BE2C (cell line): ENCODE data around the gene C6orf47.
A peak's percentile ranks its signal among the peaks of the same experiment; 100 is the strongest.

Experiments
- DNase-seq: peaks from one replicate; pipeline ENCODE4 v3.0.0-alpha.2; 2020
- H3K27me3 ChIP-seq: fragments of 250-450 bp; sonication (Bioruptor Pico); 2 replicates; pipeline ENCODE4 v1.5.1; 2020; ENCODE audit warnings: mild to moderate bottlenecking
- H3K36me3 ChIP-seq: fragments of 250-450 bp; sonication (Bioruptor Pico); 2 replicates; pipeline ENCODE4 v1.5.1; 2020; ENCODE audit warnings: mild to moderate bottlenecking
- H3K4me1 ChIP-seq: fragments of 250-450 bp; sonication (Bioruptor Pico); 2 replicates; pipeline ENCODE4 v1.5.1; 2020
- H3K4me3 ChIP-seq: 2 replicates; pipeline ENCODE4 v1.5.1; 2011; ENCODE audit warnings: low read depth, low read length
- H3K9me3 ChIP-seq: fragments of 250-450 bp; sonication (Bioruptor Pico); 2 replicates; pipeline ENCODE4 v1.5.1; 2020
- TF ChIP-seq, protein P1 (sequence below): IDR thresholded peaks from 2 replicates; pipeline ENCODE4 v1.5.1; 2012; ENCODE audit warnings: mild to moderate bottlenecking, low read depth, low read length

Gene C6orf47

GRCh38 chr6:31669676-31670075, 9.1 kb upstream of the C6orf47 start, which contains the start of gene LY6G5B:
Gene LY6G5B (plus strand): TSS chr6:31669976. CDS start chr6:31670951, 975 bp downstream.
- Histone ChIP-seq H3K36me3 (peaks cover 59% of the 10 kb centered on the region), H3K9me3 (no peaks in the 10 kb centered on the region), H3K27me3 (no peaks in the 10 kb centered on the region), H3K4me3 (no peak within 1 kb of the TSS), H3K4me1 (no peaks in the 10 kb centered on the region)
- TF ChIP-seq, protein P1, sequence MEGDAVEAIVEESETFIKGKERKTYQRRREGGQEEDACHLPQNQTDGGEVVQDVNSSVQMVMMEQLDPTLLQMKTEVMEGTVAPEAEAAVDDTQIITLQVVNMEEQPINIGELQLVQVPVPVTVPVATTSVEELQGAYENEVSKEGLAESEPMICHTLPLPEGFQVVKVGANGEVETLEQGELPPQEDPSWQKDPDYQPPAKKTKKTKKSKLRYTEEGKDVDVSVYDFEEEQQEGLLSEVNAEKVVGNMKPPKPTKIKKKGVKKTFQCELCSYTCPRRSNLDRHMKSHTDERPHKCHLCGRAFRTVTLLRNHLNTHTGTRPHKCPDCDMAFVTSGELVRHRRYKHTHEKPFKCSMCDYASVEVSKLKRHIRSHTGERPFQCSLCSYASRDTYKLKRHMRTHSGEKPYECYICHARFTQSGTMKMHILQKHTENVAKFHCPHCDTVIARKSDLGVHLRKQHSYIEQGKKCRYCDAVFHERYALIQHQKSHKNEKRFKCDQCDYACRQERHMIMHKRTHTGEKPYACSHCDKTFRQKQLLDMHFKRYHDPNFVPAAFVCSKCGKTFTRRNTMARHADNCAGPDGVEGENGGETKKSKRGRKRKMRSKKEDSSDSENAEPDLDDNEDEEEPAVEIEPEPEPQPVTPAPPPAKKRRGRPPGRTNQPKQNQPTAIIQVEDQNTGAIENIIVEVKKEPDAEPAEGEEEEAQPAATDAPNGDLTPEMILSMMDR, result no peak
- DNase-seq, result no peak

GRCh38 chr6:31666337-31666965, 5.9 kb upstream of the C6orf47 start:
- H3K27me3 ChIP-seq, result no peaks in the 10 kb centered on the region
- H3K4me1 ChIP-seq, result no peaks in the 10 kb centered on the region
- no peaks in the 10 kb centered on the region for H3K9me3 ChIP-seq
- no peak for DNase-seq
- H3K4me3 ChIP-seq, result peak overlapping the region; percentile 87
- peaks cover 52% of the 10 kb centered on the region for H3K36me3 ChIP-seq
- TF ChIP-seq, protein P1, result no peak

GRCh38 chr6:31665501-31666336, 5.1 kb upstream of the C6orf47 start, which contains the start of gene CSNK2B:
Gene CSNK2B (plus strand): TSS chr6:31666080. CDS start chr6:31666832, 752 bp downstream.
- Histone ChIP-seq H3K4me3 (peak within 1 kb of the TSS; percentile 87), H3K4me1 (no peaks in the 10 kb centered on the region), H3K27me3 (no peaks in the 10 kb centered on the region), H3K36me3 (peaks cover 44% of the 10 kb centered on the region), H3K9me3 (no peaks in the 10 kb centered on the region)
- TF ChIP-seq, protein P1, result 0 out of 2 replicates have a peak, but pooled peaks have one; percentile 5
- DNase-seq, result peak; percentile 98

GRCh38 chr6:31664790-31665500, 4.4 kb upstream of the C6orf47 start, which contains the start of gene GPANK1:
Gene GPANK1 (minus strand): TSS chr6:31664997. CDS start chr6:31664478, 519 bp downstream.
- Histone ChIP-seq H3K4me1 (no peaks in the 10 kb centered on the region), H3K36me3 (peaks cover 38% of the 10 kb centered on the region)

GRCh38 chr6:31663961-31664789, 3.6 kb upstream of the C6orf47 start:
- peak; percentile 63 for DNase-seq
- H3K9me3 ChIP-seq, result no peaks in the 10 kb centered on the region
- no peaks in the 10 kb centered on the region for H3K27me3 ChIP-seq
- TF ChIP-seq, protein P1, result no peak
- peak overlapping the region; percentile 87 for H3K4me3 ChIP-seq
- no peaks in the 10 kb centered on the region for H3K4me1 ChIP-seq
- peaks cover 33% of the 10 kb centered on the region for H3K36me3 ChIP-seq

More at GRCh38 chr6:31664790-31665500, 4.4 kb upstream of the C6orf47 start, which contains the start of gene GPANK1:
- H3K4me3 ChIP-seq, result peak within 1 kb of the TSS; percentile 87
- H3K9me3 ChIP-seq, result no peaks in the 10 kb centered on the region
- TF ChIP-seq, protein P1, result no peak
- H3K27me3 ChIP-seq, result no peaks in the 10 kb centered on the region
- peak; percentile 87 for DNase-seq
